Keratinocyte (primary cell): ENCODE data around the gene HOXA10. TPM values are rescaled to one million over a fixed set of nuclear protein-coding genes. Genes with fewer than 3 reads are reported as not detected.

Source experiments
- DNase-seq: peaks from one replicate; pipeline ENCODE4 v3.0.0-alpha.2; 2011; ENCODE audit warnings: low read depth, missing footprints, low spot score
- FAIRE-seq: peaks from 2 replicates; lab custom pipeline; 2011; peaks lifted over from hg19 to GRCh38; lab: Jason Lieb, UNC
- H2AFZ ChIP-seq: 2 replicates; pipeline ENCODE4 v1.6.0; 2012; ENCODE audit warnings: low read length, control low read depth, inconsistent platforms; ENCODE audit not compliant: control insufficient read depth
- H3K27ac ChIP-seq: 2 replicates; pipeline ENCODE4 v1.5.1; 2011; ENCODE audit warnings: low read length; ENCODE audit not compliant: control insufficient read depth, insufficient read depth
- H3K27me3 ChIP-seq: 3 replicates; pipeline ENCODE4 v1.6.0; 2011; ENCODE audit warnings: low read length; ENCODE audit not compliant: control insufficient read depth, insufficient read depth; ENCODE audit errors: extremely low read depth
- H3K36me3 ChIP-seq, 2 experiments: 2 replicates in 1 of 2; 3 replicates in 1 of 2; pipeline ENCODE4 v1.5.1; 2011; ENCODE audit warnings: low read length in 2 of 2, mild to moderate bottlenecking in 1 of 2; ENCODE audit not compliant: control insufficient read depth in 2 of 2, insufficient read depth in 2 of 2; ENCODE audit errors: extremely low read depth in 1 of 2
- H3K4me1 ChIP-seq: 3 replicates; pipeline ENCODE4 v1.5.1; 2011; ENCODE audit warnings: low read length; ENCODE audit not compliant: control insufficient read depth, insufficient read depth; ENCODE audit errors: extremely low read depth
- H3K4me2 ChIP-seq: 3 replicates; pipeline ENCODE4 v1.6.0; 2011; ENCODE audit warnings: low read depth, low read length; ENCODE audit not compliant: control insufficient read depth, insufficient read depth; ENCODE audit errors: extremely low read depth
- H3K4me3 ChIP-seq, 3 experiments: fragments of 200-600 bp in 1 of 3; sonication (generic) in 1 of 3; 2 replicates in 2 of 3; 3 replicates in 1 of 3; pipeline ENCODE4 v1.5.1; 2011 to 2016; ENCODE audit warnings: low read length in 3 of 3, mild to moderate bottlenecking in 3 of 3, control low read depth in 2 of 3, inconsistent platforms in 1 of 3, low read depth in 1 of 3, mixed read lengths in 1 of 3, mixed run types in 1 of 3, moderate library complexity in 1 of 3; ENCODE audit not compliant: control insufficient read depth in 2 of 3, insufficient read depth in 2 of 3; ENCODE audit errors: extremely low read depth in 1 of 3
- H3K79me2 ChIP-seq: 2 replicates; pipeline ENCODE4 v1.6.0; 2012; ENCODE audit warnings: low read length; ENCODE audit not compliant: control insufficient read depth, insufficient read depth
- H3K9ac ChIP-seq: 3 replicates; pipeline ENCODE4 v1.6.0; 2011; ENCODE audit warnings: low read length; ENCODE audit not compliant: control insufficient read depth, insufficient read depth; ENCODE audit errors: extremely low read depth
- H3K9me1 ChIP-seq: 3 replicates; pipeline ENCODE4 v1.6.0; 2011; ENCODE audit warnings: low read length; ENCODE audit not compliant: control insufficient read depth, insufficient read depth; ENCODE audit errors: extremely low read depth
- H3K9me3 ChIP-seq: 2 replicates; pipeline ENCODE4 v1.5.1; 2012; ENCODE audit warnings: low read depth, low read length; ENCODE audit not compliant: control insufficient read depth
- H4K20me1 ChIP-seq: 3 replicates; pipeline ENCODE4 v1.6.0; 2011; ENCODE audit warnings: low read length; ENCODE audit not compliant: control insufficient read depth, insufficient read depth; ENCODE audit errors: extremely low read depth
- EZH2 ChIP-seq: IDR thresholded peaks from one replicate; pipeline ENCODE4 v1.6.1; 2012; ENCODE audit warnings: inconsistent platforms, mild to moderate bottlenecking, low read length, moderate library complexity
- dilution Hi-C: fragments of 300-500 bp; cut with MboI; formaldehyde crosslinking; loops from one replicate; pipeline ENCODE4 v1.7.0; 2020; ENCODE audit warnings: low sequenced_read_pairs; ENCODE audit not compliant: extremely low pct_ligation_motif_present
- polyA plus RNA-seq, 5 experiments: library from polyadenylated mRNA; depleted of rRNA in 3 of 5; stranded (reverse) in 3 of 5; stranded (forward) in 1 of 5; unstranded in 1 of 5; fragments of >200 nt; gene quantifications; 1 replicate in 1 of 5; 2 replicates in 3 of 5; 3 replicates in 1 of 5; pipeline versions ENCODE4 v1.2.1 to v1.2.3, GENCODE V29; 2011 to 2012; ENCODE audit warnings: missing spikeins in 2 of 5, low read depth in 1 of 5, low replicate concordance in 1 of 5
- TF ChIP-seq, protein P1 (sequence below), 3 experiments: IDR thresholded peaks in 1 of 3; conservative IDR thresholded peaks in 1 of 3; optimal IDR thresholded peaks in 1 of 3; 2 replicates in 2 of 3; 3 replicates in 1 of 3; pipeline versions ENCODE3 to v1.5.1; 2011; ENCODE audit warnings: low read length in 3 of 3, mild to moderate bottlenecking in 3 of 3, moderate library complexity in 2 of 3, control low read depth in 1 of 3, inconsistent platforms in 1 of 3; ENCODE audit not compliant: insufficient read depth in 2 of 3; ENCODE audit errors: extremely low read depth in 1 of 3

The HOXA10 gene
- polyA plus RNA-seq, 1 donor (not counting 4 experiments of a cell fraction or from before 2014, with no cell fraction given): 2.4 TPM

DNA sequence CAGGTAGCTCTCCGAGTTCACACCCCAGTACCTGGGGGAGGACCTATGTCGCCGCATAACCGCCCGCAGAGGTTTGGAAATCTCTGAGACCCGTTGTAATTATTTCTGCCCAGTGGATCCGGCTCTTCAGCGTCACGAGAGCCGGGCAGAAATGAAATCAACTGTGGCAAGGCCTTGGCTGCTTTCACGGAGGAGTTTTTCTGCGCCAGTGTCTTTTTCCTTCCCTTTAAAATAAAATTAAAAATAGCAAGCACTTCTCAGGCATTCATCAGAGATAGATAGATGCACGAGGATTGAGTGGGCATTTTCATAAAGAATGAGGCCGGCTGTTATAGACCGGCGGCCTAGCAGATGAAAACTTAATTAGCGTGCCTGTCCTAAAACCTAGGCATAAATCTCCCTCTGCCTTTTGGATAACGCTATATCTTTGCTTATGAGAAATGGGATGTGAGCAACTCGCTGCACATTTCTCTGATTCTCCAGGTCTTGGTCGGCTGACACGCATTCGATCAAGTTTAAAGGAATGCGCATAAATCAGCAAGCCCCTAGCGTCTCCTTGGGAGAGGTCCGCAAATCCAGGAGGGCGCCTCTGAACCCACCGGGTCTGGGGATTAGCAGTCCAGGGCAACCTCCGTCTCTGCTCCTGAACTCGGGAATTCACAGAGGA is 19.3 kb upstream of the HOXA10 start:
- Histone ChIP-seq H3K9me1 (no peaks in the 10 kb centered on the region), H3K4me2 (peak overlapping the region; percentile 79), H2AFZ (no peak overlapping the region), H4K20me1 (no peaks in the 10 kb centered on the region), H3K4me1 (peaks cover 4% of the 10 kb centered on the region), H3K9me3 (no peaks in the 10 kb centered on the region), H3K9ac (no peak overlapping the region), H3K79me2 (no peaks in the 10 kb centered on the region), H3K27ac (no peak overlapping the region), H3K4me3 (peak overlapping the region in 1 of 3 experiments; percentile 59), H3K36me3 (no peaks in the 10 kb centered on the region), H3K27me3 (peaks cover 91% of the 10 kb centered on the region)
- dilution Hi-C loops: no loop called here
- TF ChIP-seq EZH2: peak; percentile 65
- TF ChIP-seq, protein P1, sequence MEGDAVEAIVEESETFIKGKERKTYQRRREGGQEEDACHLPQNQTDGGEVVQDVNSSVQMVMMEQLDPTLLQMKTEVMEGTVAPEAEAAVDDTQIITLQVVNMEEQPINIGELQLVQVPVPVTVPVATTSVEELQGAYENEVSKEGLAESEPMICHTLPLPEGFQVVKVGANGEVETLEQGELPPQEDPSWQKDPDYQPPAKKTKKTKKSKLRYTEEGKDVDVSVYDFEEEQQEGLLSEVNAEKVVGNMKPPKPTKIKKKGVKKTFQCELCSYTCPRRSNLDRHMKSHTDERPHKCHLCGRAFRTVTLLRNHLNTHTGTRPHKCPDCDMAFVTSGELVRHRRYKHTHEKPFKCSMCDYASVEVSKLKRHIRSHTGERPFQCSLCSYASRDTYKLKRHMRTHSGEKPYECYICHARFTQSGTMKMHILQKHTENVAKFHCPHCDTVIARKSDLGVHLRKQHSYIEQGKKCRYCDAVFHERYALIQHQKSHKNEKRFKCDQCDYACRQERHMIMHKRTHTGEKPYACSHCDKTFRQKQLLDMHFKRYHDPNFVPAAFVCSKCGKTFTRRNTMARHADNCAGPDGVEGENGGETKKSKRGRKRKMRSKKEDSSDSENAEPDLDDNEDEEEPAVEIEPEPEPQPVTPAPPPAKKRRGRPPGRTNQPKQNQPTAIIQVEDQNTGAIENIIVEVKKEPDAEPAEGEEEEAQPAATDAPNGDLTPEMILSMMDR (optimal IDR thresholded peaks at IDR 0.05 in 1 of 3, IDR thresholded peaks at IDR 0.05 in 1 of 3, conservative IDR thresholded peaks at IDR 0.05 in 1 of 3; ENCODE audit: extremely low read depth in 1 of 3, insufficient read depth in 2 of 3, low read length in 3 of 3): no peak
- no peak for DNase-seq
- FAIRE-seq: no peak

DNA sequence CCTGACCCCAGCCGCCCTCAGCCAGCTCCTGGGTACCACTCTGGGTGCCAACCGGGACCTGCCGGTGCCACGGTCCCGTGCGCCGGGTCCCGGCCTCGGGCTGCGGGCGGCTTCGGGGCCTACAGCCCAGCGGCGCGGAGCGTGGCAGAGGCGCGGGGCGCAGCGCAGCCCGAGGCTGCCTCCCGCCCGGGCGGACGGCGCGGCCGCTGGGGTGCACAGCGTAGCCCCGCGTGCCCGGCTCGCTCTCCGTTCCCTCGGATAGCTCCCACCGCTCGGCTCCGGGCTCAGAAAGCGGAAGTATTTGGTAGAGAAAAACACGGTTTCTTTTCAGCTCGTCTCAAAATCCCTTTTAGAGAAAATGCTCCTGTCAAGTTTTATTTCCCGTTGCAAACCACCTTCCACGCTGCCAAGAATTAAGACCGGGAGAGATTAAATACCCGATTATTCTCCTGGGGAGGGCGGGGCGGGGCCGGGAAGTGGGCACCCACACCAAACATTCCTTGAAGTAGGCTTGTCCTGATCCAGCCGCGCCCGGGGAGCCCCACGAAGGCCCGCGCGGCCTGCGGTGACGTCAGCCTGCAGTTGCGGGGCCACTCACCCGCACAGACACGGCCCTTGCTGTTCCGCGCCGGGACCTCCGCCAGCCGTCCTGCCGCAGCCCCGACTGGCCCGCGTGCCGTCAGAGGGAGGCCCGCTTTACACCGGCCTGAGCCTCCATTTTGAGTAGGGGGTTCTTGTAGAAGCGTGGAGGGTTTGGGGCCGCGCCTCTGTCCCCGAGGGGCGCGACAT is 18.6 kb upstream of the HOXA10 start:
- dilution Hi-C loops: no loop called here
- H3K27ac ChIP-seq: no peak overlapping the region
- no peaks in the 10 kb centered on the region for H3K36me3 ChIP-seq
- no peak for TF ChIP-seq EZH2
- TF ChIP-seq, protein P1 (optimal IDR thresholded peaks at IDR 0.05 in 1 of 3, IDR thresholded peaks at IDR 0.05 in 1 of 3, conservative IDR thresholded peaks at IDR 0.05 in 1 of 3; ENCODE audit: extremely low read depth in 1 of 3, insufficient read depth in 2 of 3, low read length in 3 of 3): no peak
- H3K9me1 ChIP-seq: no peaks in the 10 kb centered on the region
- peak overlapping the region; percentile 79 for H3K4me2 ChIP-seq
- peak overlapping the region; percentile 8 to 59 (median 48) for H3K4me3 ChIP-seq
- peak overlapping the region; percentile 9 for H2AFZ ChIP-seq
- DNase-seq (no peak), FAIRE-seq (no peak)
- no peaks in the 10 kb centered on the region for H3K9me3 ChIP-seq
- H3K27me3 ChIP-seq: peaks cover 91% of the 10 kb centered on the region
- no peaks in the 10 kb centered on the region for H4K20me1 ChIP-seq
- H3K79me2 ChIP-seq: no peaks in the 10 kb centered on the region
- peaks cover 6% of the 10 kb centered on the region for H3K4me1 ChIP-seq
- no peak overlapping the region for H3K9ac ChIP-seq
